HG02642 (cell line): ENCODE measurements around the gene IL1B.
"Not testable (repeated sequence)": the region's sequence is repeated elsewhere in the genome, so short reads cannot be mapped to it uniquely, and the experiment has no call there.

ENCODE experiments used
- ATAC-seq: cut with Tn5 transposase; IDR thresholded peaks from one replicate; pipeline ENCODE4 v1.9.1; 2021; ENCODE audit warnings: mild to moderate bottlenecking; ENCODE audit not compliant: unreplicated experiment, poor library complexity

Gene IL1B

GRCh38 chr2:112859406-112860183 is 23.0 kb upstream of the IL1B start:
- not testable (repeated sequence) for ATAC-seq

- no peak for ATAC-seq
These were observed 14.0 kb upstream of the IL1B start for GRCh38 chr2:112850588-112850987.

GRCh38 chr2:112849956-112850355 is 13.4 kb upstream of the IL1B start:
- ATAC-seq: no peak

- no peak for ATAC-seq
These were observed 12.3 kb upstream of the IL1B start for GRCh38 chr2:112848833-112849232.

- ATAC-seq: no peak
These were observed 9.5 kb upstream of the IL1B start for GRCh38 chr2:112846031-112846430.

- ATAC-seq: no peak
These were observed 7.3 kb upstream of the IL1B start for GRCh38 chr2:112843836-112844235.

GRCh38 chr2:112843288-112843687 is 6.7 kb upstream of the IL1B start:
- ATAC-seq: no peak

- ATAC-seq: no peak
These were observed 4.9 kb upstream of the IL1B start for GRCh38 chr2:112841295-112842044.

- ATAC-seq: no peak
These were observed 3.5 kb upstream of the IL1B start for GRCh38 chr2:112840068-112840445.

- no peak for ATAC-seq
These were observed 3.0 kb upstream of the IL1B start for GRCh38 chr2:112839407-112840067.

- no peak for ATAC-seq
These were observed 417 bp downstream of the IL1B start for GRCh38 chr2:112836163-112836560.

GRCh38 chr2:112835536-112836162 is 930 bp downstream of the IL1B start:
- no peak for ATAC-seq

GRCh38 chr2:112835061-112835501 is 1.5 kb downstream of the IL1B start:
- ATAC-seq: no peak

GRCh38 chr2:112834396-112835037 is 2.1 kb downstream of the IL1B start:
- no peak for ATAC-seq

GRCh38 chr2:112833976-112834375 is 2.6 kb downstream of the IL1B start:
- no peak for ATAC-seq

- ATAC-seq: not testable (repeated sequence)
These were observed 3.0 kb downstream of the IL1B start for GRCh38 chr2:112833639-112833931.

- no peak for ATAC-seq
These were observed 3.5 kb downstream of the IL1B start for GRCh38 chr2:112832841-112833638.

GRCh38 chr2:112831946-112832840 is 4.4 kb downstream of the IL1B start:
- no peak for ATAC-seq

- ATAC-seq: no peak
These were observed 5.1 kb downstream of the IL1B start for GRCh38 chr2:112831513-112831845.
